Erythroblast (primary cell): ENCODE measurements around the gene PLEKHH2.

Experiments used
- DNase-seq, 2 experiments: peaks; one replicate each; lab custom pipeline; 2025; lab: John Stamatoyannopoulos, UW
- GATA1 ChIP-seq: IDR thresholded peaks from 2 replicates; pipeline ENCODE4 v1.6.1; 2011; ENCODE audit warnings: low read depth, mild to moderate bottlenecking, control low read depth, low read length, moderate library complexity
- POLR2A ChIP-seq: IDR thresholded peaks from 2 replicates; pipeline ENCODE4 v1.6.1; 2011; ENCODE audit warnings: mild to moderate bottlenecking, low read length

The PLEKHH2 gene

GRCh38 chr2:43743706-43744105 is 106.6 kb downstream of the PLEKHH2 start:
- DNase-seq = no peak
- TF ChIP-seq GATA1 (no peak), POLR2A (no peak)

- TF ChIP-seq POLR2A = no peak
- TF ChIP-seq GATA1 = no peak
- DNase-seq = no peak
These were observed 108.4 kb downstream of the PLEKHH2 start for GRCh38 chr2:43745457-43745856.

- no peak for TF ChIP-seq GATA1
- no peak for TF ChIP-seq POLR2A
- DNase-seq = no peak
These were observed 111.3 kb downstream of the PLEKHH2 start for GRCh38 chr2:43748333-43748732.

GRCh38 chr2:43749583-43749982 is 112.5 kb downstream of the PLEKHH2 start:
- no peak for TF ChIP-seq POLR2A
- no peak for TF ChIP-seq GATA1
- DNase-seq = no peak

GRCh38 chr2:43751476-43751990 is 114.5 kb downstream of the PLEKHH2 start:
- DNase-seq = no peak
- TF ChIP-seq POLR2A (no peak), GATA1 (no peak)

- no peak for DNase-seq
- TF ChIP-seq POLR2A (no peak), GATA1 (no peak)
These were observed 115.2 kb downstream of the PLEKHH2 start for GRCh38 chr2:43752302-43752701.

- no peak for DNase-seq
- TF ChIP-seq POLR2A (no peak), GATA1 (no peak)
These were observed 117.1 kb downstream of the PLEKHH2 start for GRCh38 chr2:43754180-43754579.

- no peak for DNase-seq
- TF ChIP-seq POLR2A (no peak), GATA1 (no peak)
These were observed 121.7 kb downstream of the PLEKHH2 start for GRCh38 chr2:43758739-43759138.

GRCh38 chr2:43759195-43759594 is 122.1 kb downstream of the PLEKHH2 start:
- DNase-seq = no peak
- no peak for TF ChIP-seq GATA1
- no peak for TF ChIP-seq POLR2A

- TF ChIP-seq POLR2A (no peak), GATA1 (no peak)
- no peak for DNase-seq
These were observed 125.2 kb downstream of the PLEKHH2 start for GRCh38 chr2:43762286-43762685.

GRCh38 chr2:43763091-43763490 is 126.0 kb downstream of the PLEKHH2 start:
- TF ChIP-seq POLR2A = no peak
- TF ChIP-seq GATA1 = no peak
- DNase-seq = no peak

- no peak for DNase-seq
These were observed 127.1 kb downstream of the PLEKHH2 start for GRCh38 chr2:43764086-43764705.

GRCh38 chr2:43766006-43766405 is 128.9 kb downstream of the PLEKHH2 start:
- no peak for TF ChIP-seq GATA1
- no peak for DNase-seq

More at GRCh38 chr2:43764086-43764705, 127.1 kb downstream of the PLEKHH2 start:
- TF ChIP-seq GATA1 (no peak), POLR2A (no peak)

GRCh38 chr2:43773876-43774613 is 137.0 kb downstream of the PLEKHH2 start, which contains the start of gene DYNC2LI1:
DYNC2LI1 (plus strand) TSS chr2:43774039; CDS start chr2:43774139, 100 bp downstream.
- TF ChIP-seq POLR2A = peak; percentile 75
- no peak for TF ChIP-seq GATA1
- peak; percentile 89 to 93 for DNase-seq
